A673 (cell line): ENCODE data around the gene TBC1D25. TPM values are rescaled to one million over a fixed set of nuclear protein-coding genes. Genes with fewer than 3 reads are reported as not detected.
"Not testable (repeated sequence)": the region's sequence is repeated elsewhere in the genome, so short reads cannot be mapped to it uniquely, and the experiment has no call there.

Experiments
- BruUV-seq: library from RNA; stranded (reverse); fragments of 400-500 nt; replicated peaks from 2 replicates; lab custom pipeline; 2021; lab: Mats Ljungman, UMichigan
- CTCF ChIA-PET: fragments of 300-600 bp; sonication (Branson Sonifier 250); formaldehyde crosslinking; loops from one replicate; lab custom pipeline; 2022; ENCODE audit warnings: antibody characterized with exemption; lab: Charles Lee
- POLR2A ChIA-PET: fragments of 300-600 bp; sonication (Branson Sonifier 250); formaldehyde crosslinking; loops from one replicate; lab custom pipeline; 2022; ENCODE audit warnings: antibody characterized with exemption; ENCODE audit not compliant: low non-redundant PET; lab: Charles Lee
- DNase-seq: peaks from one replicate; pipeline ENCODE4 v3.0.0-alpha.2; 2015; ENCODE audit warnings: low spot score
- H3K27ac ChIP-seq: fragments of 200-600 bp; sonication (generic); 2 replicates; pipeline ENCODE4 v1.5.1; 2016; ENCODE audit warnings: mixed run types, low read depth, mild to moderate bottlenecking, mixed read lengths, antibody characterized with exemption, low read length; ENCODE audit not compliant: poor library complexity, severe bottlenecking
- H3K27me3 ChIP-seq: fragments of 200-600 bp; sonication (generic); replicated peaks from 2 replicates; pipeline ENCODE4 v1.6.1; 2017; ENCODE audit warnings: mixed run types, low read depth, mild to moderate bottlenecking, mixed read lengths, antibody characterized with exemption, low read length; ENCODE audit not compliant: insufficient read depth, poor library complexity
- H3K36me3 ChIP-seq: fragments of 200-600 bp; sonication (generic); 2 replicates; pipeline ENCODE4 v1.6.1; 2016; ENCODE audit warnings: mixed run types, mild to moderate bottlenecking, mixed read lengths, antibody characterized with exemption, low read length; ENCODE audit not compliant: insufficient read depth, poor library complexity, severe bottlenecking
- H3K4me1 ChIP-seq: fragments of 200-600 bp; sonication (generic); 2 replicates; pipeline ENCODE4 v1.6.1; 2017; ENCODE audit warnings: mixed run types, mild to moderate bottlenecking, mixed read lengths, antibody characterized with exemption, low read length; ENCODE audit not compliant: insufficient read depth, poor library complexity, severe bottlenecking
- H3K4me3 ChIP-seq: fragments of 200-600 bp; sonication (generic); 2 replicates; pipeline ENCODE4 v1.5.1; 2016; ENCODE audit warnings: low read depth, mixed run types, mild to moderate bottlenecking, mixed read lengths, low read length; ENCODE audit not compliant: poor library complexity, severe bottlenecking
- H3K9me3 ChIP-seq: fragments of 200-600 bp; sonication (generic); 2 replicates; pipeline ENCODE4 v1.6.1; 2016; ENCODE audit warnings: mixed run types, low read depth, mild to moderate bottlenecking, mixed read lengths, antibody characterized with exemption, low read length; ENCODE audit not compliant: poor library complexity, severe bottlenecking
- EZH2 ChIP-seq: fragments of 200-600 bp; sonication (generic); IDR thresholded peaks from 2 replicates; pipeline ENCODE4 v1.6.1; 2017; ENCODE audit warnings: borderline replicate concordance, low read depth, mild to moderate bottlenecking, mixed read lengths, antibody characterized with exemption, low read length; ENCODE audit not compliant: poor library complexity, severe bottlenecking
- intact Hi-C: fragments of 100-400 bp; cut with micrococcal nuclease; formaldehyde crosslinking; loops from one replicate; pipeline ENCODE4 v1.10.0; 2022; ENCODE audit not compliant: unreplicated experiment
- total RNA-seq: library from RNA; stranded (reverse); gene quantifications from 2 replicates; pipeline ENCODE4 v1.2.3, GENCODE V29; 2021
- TF ChIP-seq, protein P1 (sequence below): fragments of 300-800, 200-600 bp; sonication (generic); conservative IDR thresholded peaks from 2 replicates; pipeline ENCODE4 v1.5.1; 2017; ENCODE audit warnings: low read depth, mild to moderate bottlenecking, antibody characterized with exemption, low read length, moderate library complexity, mixed read lengths

The TBC1D25 gene
- total RNA-seq, 1 experiment from 2014 or later = 10.8 TPM

GRCh38 chrX:48516285-48516684 lies 23.2 kb upstream of the TBC1D25 start:
- Histone ChIP-seq H3K9me3 (no peaks in the 10 kb centered on the region), H3K36me3 (no peaks in the 10 kb centered on the region), H3K27ac (no peak overlapping the region), H3K27me3 (no peaks in the 10 kb centered on the region), H3K4me1 (no peaks in the 10 kb centered on the region), H3K4me3 (no peak overlapping the region)
- DNase-seq = no peak
- TF ChIP-seq, protein P1, sequence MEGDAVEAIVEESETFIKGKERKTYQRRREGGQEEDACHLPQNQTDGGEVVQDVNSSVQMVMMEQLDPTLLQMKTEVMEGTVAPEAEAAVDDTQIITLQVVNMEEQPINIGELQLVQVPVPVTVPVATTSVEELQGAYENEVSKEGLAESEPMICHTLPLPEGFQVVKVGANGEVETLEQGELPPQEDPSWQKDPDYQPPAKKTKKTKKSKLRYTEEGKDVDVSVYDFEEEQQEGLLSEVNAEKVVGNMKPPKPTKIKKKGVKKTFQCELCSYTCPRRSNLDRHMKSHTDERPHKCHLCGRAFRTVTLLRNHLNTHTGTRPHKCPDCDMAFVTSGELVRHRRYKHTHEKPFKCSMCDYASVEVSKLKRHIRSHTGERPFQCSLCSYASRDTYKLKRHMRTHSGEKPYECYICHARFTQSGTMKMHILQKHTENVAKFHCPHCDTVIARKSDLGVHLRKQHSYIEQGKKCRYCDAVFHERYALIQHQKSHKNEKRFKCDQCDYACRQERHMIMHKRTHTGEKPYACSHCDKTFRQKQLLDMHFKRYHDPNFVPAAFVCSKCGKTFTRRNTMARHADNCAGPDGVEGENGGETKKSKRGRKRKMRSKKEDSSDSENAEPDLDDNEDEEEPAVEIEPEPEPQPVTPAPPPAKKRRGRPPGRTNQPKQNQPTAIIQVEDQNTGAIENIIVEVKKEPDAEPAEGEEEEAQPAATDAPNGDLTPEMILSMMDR = no peak
- TF ChIP-seq EZH2 = no peak
- ChIA-PET CTCF (no interaction called here), POLR2A (no interaction called here)
- intact Hi-C loops = no loop called here
- no TSS peak for BruUV-seq

DNA sequence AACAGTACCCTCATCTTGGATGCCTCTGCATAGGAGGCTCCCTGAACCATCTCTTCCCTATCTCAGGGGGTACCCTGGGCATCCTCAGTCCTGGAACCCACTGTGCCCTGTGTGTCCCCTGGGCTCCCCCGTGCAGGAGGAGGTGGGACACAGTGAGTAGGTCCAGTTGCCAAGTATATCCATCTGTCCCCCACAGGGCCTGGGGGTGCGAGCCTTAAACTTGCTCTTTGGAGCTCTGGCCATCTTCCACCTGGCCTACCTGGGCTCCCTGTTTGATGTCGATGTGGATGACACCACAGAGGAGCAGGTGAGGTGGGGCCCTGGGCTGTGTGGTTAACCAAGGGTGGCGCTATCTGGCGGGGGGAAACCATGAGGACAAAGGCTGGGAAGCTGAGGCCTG lies 22.5 kb upstream of the TBC1D25 start:
- H3K27ac ChIP-seq = no peak overlapping the region
- H3K36me3 ChIP-seq = no peaks in the 10 kb centered on the region
- CTCF ChIA-PET = no interaction called here
- intact Hi-C loops = no loop called here
- H3K4me3 ChIP-seq = no peak overlapping the region
- H3K27me3 ChIP-seq = no peaks in the 10 kb centered on the region
- POLR2A ChIA-PET = no interaction called here
- H3K9me3 ChIP-seq = no peaks in the 10 kb centered on the region
- no peak for TF ChIP-seq EZH2
- TF ChIP-seq, protein P1 = no peak
- DNase-seq = no peak
- no peaks in the 10 kb centered on the region for H3K4me1 ChIP-seq
- no TSS peak for BruUV-seq

DNA sequence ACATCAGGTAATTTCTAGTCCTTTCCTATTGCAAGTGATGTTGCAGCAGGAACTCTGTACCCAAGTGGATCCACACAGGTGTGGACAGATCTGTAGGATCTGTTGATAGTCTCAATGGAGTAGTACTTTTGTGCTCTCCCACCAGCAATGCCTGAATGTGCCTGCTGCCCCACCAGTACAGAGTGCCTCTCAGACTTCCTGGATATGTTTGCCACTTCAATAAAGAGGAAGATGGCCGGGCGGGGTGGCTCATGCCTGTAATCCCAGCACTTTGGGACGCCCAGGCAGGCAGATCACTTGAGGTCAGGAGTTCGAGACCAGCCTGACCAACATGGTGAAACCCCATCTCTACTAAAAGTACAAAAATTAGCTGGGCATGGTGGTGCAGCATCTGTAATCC lies 20.0 kb upstream of the TBC1D25 start:
- POLR2A ChIA-PET, H3K4me1 ChIP-seq, CTCF ChIA-PET, H3K36me3 ChIP-seq, DNase-seq, H3K9me3 ChIP-seq, BruUV-seq, H3K4me3 ChIP-seq, intact Hi-C loops, H3K27ac ChIP-seq, H3K27me3 ChIP-seq: not testable (repeated sequence)

- no peak overlapping the region for H3K27ac ChIP-seq
- CTCF ChIA-PET = no interaction called here
- DNase-seq = no peak
- no peaks in the 10 kb centered on the region for H3K27me3 ChIP-seq
- intact Hi-C loops = no loop called here
- no peaks in the 10 kb centered on the region for H3K9me3 ChIP-seq
- H3K36me3 ChIP-seq = peaks cover 10% of the 10 kb centered on the region
- H3K4me1 ChIP-seq = no peaks in the 10 kb centered on the region
- TF ChIP-seq EZH2 = no peak
- TF ChIP-seq, protein P1 = no peak
- H3K4me3 ChIP-seq = no peak overlapping the region
- POLR2A ChIA-PET = no interaction called here
- no TSS peak for BruUV-seq
Observed at GRCh38 chrX:48520455-48520854, 19.1 kb upstream of the TBC1D25 start.
